Bronchus fibroblast of lung (primary cell): ENCODE data around the gene HSD3B7. TPM values are rescaled to one million over a fixed set of nuclear protein-coding genes. Genes with fewer than 3 reads are reported as not detected.

Source experiments
- total RNA-seq: library from RNA; depleted of rRNA; stranded (reverse); fragments of >200 nt; gene quantifications from 2 replicates; pipeline ENCODE4 v1.2.3, GENCODE V29; 2015

Gene HSD3B7
- 20.4 and 20.7 TPM in 2 replicates for total RNA-seq

GRCh38 chr16:30984669-30985400, at the start of gene HSD3B7:
TSS of gene HSD3B7 (plus strand) at chr16:30985207. CDS start at chr16:30985659, 452 bp downstream.

GRCh38 chr16:30948667-30949649, 36.0 kb upstream of the HSD3B7 start, which contains the start of gene ORAI3:
TSS of gene ORAI3 (plus strand) at chr16:30949068. CDS start at chr16:30949290, 222 bp downstream.

GRCh38 chr16:30957456-30958174, 27.4 kb upstream of the HSD3B7 start, which contains the start of gene SETD1A:
TSS of gene SETD1A (plus strand) at chr16:30957754. CDS start at chr16:30958732, 978 bp downstream.

GRCh38 chr16:31010585-31011325, 25.7 kb downstream of the HSD3B7 start, which contains the start of gene STX1B:
TSS of gene STX1B (minus strand) at chr16:31010638. CDS start at chr16:31010396, 242 bp downstream.

GRCh38 chr16:31032736-31033708, 48.0 kb downstream of the HSD3B7 start, which contains the start of gene STX4:
TSS of gene STX4 (plus strand) at chr16:31033558. CDS start at chr16:31033806, 248 bp downstream.

Other genes with a start within 250 kb of the HSD3B7 start
- 29.4 and 32.3 TPM in 2 replicates for gene PHKG2, start 236.8 kb upstream of the HSD3B7 start, total RNA-seq
- gene CFAP119, start 223.1 kb upstream of the HSD3B7 start, total RNA-seq = 2.7 and 6.2 TPM in 2 replicates
- 60.7 and 88.3 TPM in 2 replicates for gene RNF40, start 222.9 kb upstream of the HSD3B7 start, total RNA-seq
- 12.5 and 14.1 TPM in 2 replicates for gene ZNF629, start 198.0 kb upstream of the HSD3B7 start, total RNA-seq
- gene BCL7C, start 91.1 kb upstream of the HSD3B7 start, total RNA-seq = 79.2 and 85.0 TPM in 2 replicates
- 2.5 and 4.7 TPM in 2 replicates for gene CTF1, start 88.6 kb upstream of the HSD3B7 start, total RNA-seq
- gene FBXL19, start 61.6 kb upstream of the HSD3B7 start, total RNA-seq = 16.0 and 19.6 TPM in 2 replicates
- 36.0 and 37.8 TPM in 2 replicates for gene ORAI3, start 36.1 kb upstream of the HSD3B7 start, total RNA-seq
- 3.7 and 3.9 TPM in 2 replicates for gene SETD1A, start 27.5 kb upstream of the HSD3B7 start, total RNA-seq
- 0.50 and 1.2 TPM in 2 replicates for gene STX1B, start 25.4 kb downstream of the HSD3B7 start, total RNA-seq
- gene STX4, start 48.4 kb downstream of the HSD3B7 start, total RNA-seq = 17.5 and 19.3 TPM in 2 replicates
- 11.9 and 13.1 TPM in 2 replicates for gene ZNF668, start 89.0 kb downstream of the HSD3B7 start, total RNA-seq
- 12.4 and 12.9 TPM in 2 replicates for gene ZNF646, start 89.2 kb downstream of the HSD3B7 start, total RNA-seq
- gene PRSS53, start 103.7 kb downstream of the HSD3B7 start, total RNA-seq = 2.1 and 2.5 TPM in 2 replicates
- 171 and 200 TPM in 2 replicates for gene VKORC1, start 109.6 kb downstream of the HSD3B7 start, total RNA-seq
- gene BCKDK, start 123.2 kb downstream of the HSD3B7 start, total RNA-seq = 63.5 and 66.2 TPM in 2 replicates
- gene KAT8, start 132.5 kb downstream of the HSD3B7 start, total RNA-seq = 40.9 and 41.2 TPM in 2 replicates
- gene PRSS8, start 150.5 kb downstream of the HSD3B7 start, total RNA-seq = 0.30 and 1.0 TPM in 2 replicates
- under 0.01 and 0.30 TPM in 2 replicates for gene PRSS36, start 164.9 kb downstream of the HSD3B7 start, total RNA-seq
- gene FUS, start 194.9 kb downstream of the HSD3B7 start, total RNA-seq = 51.4 and 86.5 TPM in 2 replicates
- 58.8 and 61.8 TPM in 2 replicates for gene PYCARD, start 217.6 kb downstream of the HSD3B7 start, total RNA-seq
- under 0.01 TPM in 1 of 2 replicates, not detected in the other for gene TRIM72, start 228.9 kb downstream of the HSD3B7 start, total RNA-seq
- not detected in 2 replicates for gene PYDC1, start 231.9 kb downstream of the HSD3B7 start, total RNA-seq